Motor neuron (in vitro differentiated cells): ENCODE data around the gene NOS3. TPM values are rescaled to one million over a fixed set of nuclear protein-coding genes. Genes with fewer than 3 reads are reported as not detected.
A peak's percentile ranks its signal among the peaks of the same experiment; 100 is the strongest.

ENCODE experiments used
- ATAC-seq, 8 experiments: fragments of 200-7000 bp; cut with Tn5 transposase; replicated peaks in 6 of 8; 2 replicates each; pipeline ENCODE4 v1.8.0; 2021; ENCODE audit warnings: mild to moderate bottlenecking in 8 of 8, moderate library complexity in 8 of 8
- H3K27ac ChIP-seq, 2 donors: fragments of 250-450 bp; sonication (Bioruptor Pico); 2 replicates each; pipeline ENCODE4 v1.9.0; 2021; ENCODE audit warnings: antibody characterized with exemption in 2 of 2, mild to moderate bottlenecking in 2 of 2, moderate library complexity in 1 of 2
- H3K4me1 ChIP-seq, 2 donors: fragments of 250-450 bp; sonication (Bioruptor Pico); replicated peaks in 1 of 2; 2 replicates each; pipeline ENCODE4 v1.6.1; 2021; ENCODE audit warnings: antibody characterized with exemption in 2 of 2, mild to moderate bottlenecking in 2 of 2, moderate library complexity in 1 of 2
- H3K4me3 ChIP-seq, 5 donors: fragments of 250-450 bp; sonication (Bioruptor Pico); 2 replicates each; pipeline ENCODE4 v1.9.0; 2021; ENCODE audit warnings: antibody characterized with exemption in 5 of 5, mild to moderate bottlenecking in 5 of 5, moderate library complexity in 4 of 5
- WGBS, 10 experiments: fragments of 450-650 bp; shearing (Covaris generic); methylation state at CpG; one replicate each; pipeline ENCODE4 v1.0.0; 2022; 5-methylcytosine and 5-hydroxymethylcytosine counted together
- in situ Hi-C, 9 experiments: fragments of 400-800 bp; cut with MboI; loops; one replicate each; pipeline ENCODE4 v1.15.0; 2021; ENCODE audit warnings: low sequenced_read_pairs in 9 of 9, low pct_unique_long_range_greater_than_20kb in 2 of 9; ENCODE audit not compliant: unreplicated experiment in 9 of 9
- total RNA-seq, 8 experiments: library from RNA; unstranded; fragments of 300-600 nt; gene quantifications; 2 replicates each; pipeline versions ENCODE4 v1.2.3 to v1.2.4, GENCODE V29; 2022

The NOS3 gene
- total RNA-seq, 8 experiments from 2014 or later = 0.33 to 4.0 (median 1.7) TPM

- Histone ChIP-seq H3K4me1 (peaks cover 30 to 45% of the 10 kb centered on the region in 2 donors), H3K27ac (no peak overlapping the region), H3K4me3 (no peak overlapping the region)
- in situ Hi-C loops = no loop called here
- peak in 5 of 8 experiments; percentile 48 to 60 (median 57) for ATAC-seq
- 20 to 58% (median 47%) methylated on average over 2 to 3 of the region's 34 CpGs; no CpG with 5 or more reads in 5 of the 10 experiments for WGBS, 10 experiments
These were observed 42.8 kb upstream of the NOS3 start for GRCh38 chr7:150947761-150948651.

- in situ Hi-C loops = no loop called here
- peaks cover 32 to 45% of the 10 kb centered on the region in 2 donors for H3K4me1 ChIP-seq
- no peak overlapping the region for H3K4me3 ChIP-seq
- WGBS, 10 experiments = 55 to 84% methylated on average over 4 to 5 of the region's 15 CpGs; no CpG with 5 or more reads in 8 of the 10 experiments
- H3K27ac ChIP-seq = no peak overlapping the region
- ATAC-seq = no peak
These were observed 42.0 kb upstream of the NOS3 start for GRCh38 chr7:150948791-150949251.

DNA sequence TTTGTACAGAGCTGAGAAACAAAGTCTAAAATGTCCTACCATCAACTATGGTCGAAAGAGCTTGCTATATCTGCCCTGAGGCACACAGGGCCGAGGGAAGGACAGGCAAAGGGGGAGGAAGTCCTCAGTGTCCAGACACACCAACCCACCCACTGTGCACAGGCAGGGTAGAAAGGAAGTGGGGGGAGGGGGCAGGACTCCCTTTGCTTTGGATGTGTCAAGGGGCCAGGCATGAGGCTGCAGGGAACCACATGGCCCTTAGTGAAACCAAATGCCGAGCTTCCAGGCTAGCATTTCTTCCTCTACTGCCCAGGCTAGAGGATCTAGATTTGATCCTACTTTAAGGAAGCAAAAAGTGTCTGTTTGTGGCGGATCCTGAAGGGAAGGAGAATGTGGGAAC lies 41.3 kb upstream of the NOS3 start:
- peaks cover 37 to 46% of the 10 kb centered on the region in 2 donors for H3K4me1 ChIP-seq
- 33 to 100% (median 49%) methylated on average over 1 to 3 of the region's 4 CpGs; no CpG with 5 or more reads in 5 of the 10 experiments for WGBS, 10 experiments
- in situ Hi-C loops = no loop called here
- no peak overlapping the region for H3K27ac ChIP-seq
- no peak overlapping the region for H3K4me3 ChIP-seq
- peak in 1 of 8 experiments; percentile 21 for ATAC-seq

DNA sequence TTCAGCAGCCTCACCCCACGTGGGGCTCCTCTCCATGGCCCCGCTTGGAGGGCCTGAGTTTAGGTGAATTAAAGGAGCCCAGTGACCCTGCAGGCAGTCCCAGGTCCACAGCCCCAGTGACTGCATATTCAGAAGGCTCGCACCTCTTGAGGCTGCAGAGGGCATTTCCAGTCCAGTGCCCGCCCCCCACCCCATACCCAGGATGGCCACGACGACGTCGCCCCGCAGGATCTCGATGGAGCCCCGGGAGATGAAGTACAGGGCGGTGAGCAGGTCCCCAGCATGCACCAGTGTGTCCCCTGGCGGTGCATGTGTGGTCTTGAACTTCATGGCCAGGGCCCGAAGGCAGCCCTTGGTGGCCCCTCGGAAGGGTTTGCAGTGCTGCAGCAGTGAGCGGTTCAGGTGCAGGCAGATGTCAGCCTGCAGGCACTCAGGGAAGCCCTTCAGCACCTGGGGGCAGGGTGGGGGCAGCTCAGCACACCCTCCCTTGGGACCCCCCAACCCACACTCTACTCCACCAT lies 40.8 kb upstream of the NOS3 start:
- in situ Hi-C loops = no loop called here
- H3K4me3 ChIP-seq = no peak overlapping the region
- peaks cover 37 to 46% of the 10 kb centered on the region in 2 donors for H3K4me1 ChIP-seq
- no peak overlapping the region for H3K27ac ChIP-seq
- WGBS, 10 experiments = 53 to 100% (median 88%) methylated on average over 3 to 8 of the region's 16 CpGs; no CpG with 5 or more reads in 6 of the 10 experiments
- no peak for ATAC-seq

DNA sequence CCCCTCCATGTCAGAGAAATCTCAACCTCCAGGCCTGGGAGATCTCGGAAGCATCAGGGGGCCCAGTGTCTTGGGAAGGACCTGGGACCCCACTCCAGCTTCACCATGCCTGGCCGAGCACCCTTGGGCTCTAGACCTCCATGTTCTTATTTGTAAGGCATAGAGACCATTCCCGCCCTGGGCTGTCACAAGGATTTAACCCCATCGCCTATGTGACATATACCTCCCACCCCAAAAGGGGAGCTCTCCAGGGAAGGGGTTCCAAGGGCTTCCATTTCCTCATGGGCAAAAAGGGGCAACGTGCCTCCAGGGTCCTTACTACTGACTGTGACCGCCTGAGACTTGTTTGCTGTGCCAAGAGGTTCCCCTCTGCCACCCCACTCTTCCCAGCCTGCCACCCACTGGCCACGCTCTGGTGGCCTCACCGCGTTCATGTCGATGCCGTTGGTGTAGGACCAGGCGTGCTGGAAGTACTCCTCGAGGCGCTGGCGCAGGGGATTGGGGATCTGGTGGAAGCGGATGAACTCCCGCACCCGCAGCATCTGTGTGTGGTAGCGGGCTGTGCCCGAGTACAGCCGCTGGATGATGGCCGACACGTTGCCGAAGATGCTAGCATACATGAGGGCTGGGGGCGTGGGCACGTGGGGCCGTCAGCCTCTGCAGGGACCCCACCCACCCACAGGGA lies 40.2 kb upstream of the NOS3 start:
- H3K4me3 ChIP-seq = no peak overlapping the region
- in situ Hi-C loops = no loop called here
- 97% methylated on average over 6 of the region's 27 CpGs; no CpG with 5 or more reads in 9 of the 10 experiments for WGBS, 10 experiments
- no peak overlapping the region for H3K27ac ChIP-seq
- peaks cover 37 to 46% of the 10 kb centered on the region in 2 donors for H3K4me1 ChIP-seq
- ATAC-seq = no peak

- peaks cover 37 to 45% of the 10 kb centered on the region in 2 donors for H3K4me1 ChIP-seq
- no peak overlapping the region for H3K27ac ChIP-seq
- in situ Hi-C loops = no loop called here
- ATAC-seq = no peak
- WGBS, 10 experiments = 100% methylated on average over 1 of the region's 16 CpGs; no CpG with 5 or more reads in 9 of the 10 experiments
- H3K4me3 ChIP-seq = no peak overlapping the region
These were observed 39.7 kb upstream of the NOS3 start for GRCh38 chr7:150951181-150951520.

- H3K4me3 ChIP-seq = no peak overlapping the region
- in situ Hi-C loops = no loop called here
- ATAC-seq = no peak
- 95% methylated on average over 4 to 16 of the region's 28 CpGs; no CpG with 5 or more reads in 8 of the 10 experiments for WGBS, 10 experiments
- peaks cover 41 to 47% of the 10 kb centered on the region in 2 donors for H3K4me1 ChIP-seq
- no peak overlapping the region for H3K27ac ChIP-seq
These were observed 39.3 kb upstream of the NOS3 start for GRCh38 chr7:150951521-150951920.

DNA sequence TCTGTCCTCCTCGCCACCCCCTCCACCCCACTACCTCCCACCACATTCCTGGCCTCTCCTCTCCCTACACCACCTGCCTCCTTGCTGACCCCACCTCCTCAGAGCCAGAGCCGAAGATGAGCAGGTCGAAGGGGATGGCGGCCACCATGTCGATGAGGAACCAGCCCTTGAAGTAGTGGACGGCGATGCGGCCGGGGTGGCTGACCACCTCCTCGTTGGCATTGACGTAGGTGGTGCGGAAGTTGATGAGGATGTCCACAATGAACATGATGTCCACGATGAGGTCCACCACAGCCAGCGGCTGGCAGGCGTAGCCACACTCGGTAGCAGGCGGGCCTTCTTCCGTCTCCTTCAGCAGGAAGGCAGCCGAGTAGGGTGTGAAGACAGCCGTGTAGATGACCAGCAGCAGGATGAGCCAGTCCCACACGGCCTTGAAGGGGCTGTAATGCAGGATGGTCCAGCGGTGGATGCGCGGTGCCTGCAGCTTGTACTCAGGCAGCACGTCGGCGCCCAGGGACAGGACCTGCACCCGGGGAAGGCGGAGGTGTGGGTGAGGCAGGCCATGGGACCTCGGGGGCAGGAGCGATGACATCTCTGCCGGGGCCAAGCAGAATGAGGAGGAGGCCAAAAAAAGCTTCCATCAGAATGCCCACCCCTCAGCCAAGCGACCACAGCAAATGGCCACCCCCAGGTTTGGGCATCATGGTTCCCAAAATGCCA lies 38.3 kb upstream of the NOS3 start:
- no peak for ATAC-seq
- in situ Hi-C loops = no loop called here
- Histone ChIP-seq H3K27ac (no peak overlapping the region), H3K4me3 (no peak overlapping the region), H3K4me1 (peaks cover 37 to 48% of the 10 kb centered on the region in 2 donors)
- WGBS, 10 experiments = 50 to 100% (median 86%) methylated on average over 2 to 17 of the region's 33 CpGs; no CpG with 5 or more reads in 2 of the 10 experiments

DNA sequence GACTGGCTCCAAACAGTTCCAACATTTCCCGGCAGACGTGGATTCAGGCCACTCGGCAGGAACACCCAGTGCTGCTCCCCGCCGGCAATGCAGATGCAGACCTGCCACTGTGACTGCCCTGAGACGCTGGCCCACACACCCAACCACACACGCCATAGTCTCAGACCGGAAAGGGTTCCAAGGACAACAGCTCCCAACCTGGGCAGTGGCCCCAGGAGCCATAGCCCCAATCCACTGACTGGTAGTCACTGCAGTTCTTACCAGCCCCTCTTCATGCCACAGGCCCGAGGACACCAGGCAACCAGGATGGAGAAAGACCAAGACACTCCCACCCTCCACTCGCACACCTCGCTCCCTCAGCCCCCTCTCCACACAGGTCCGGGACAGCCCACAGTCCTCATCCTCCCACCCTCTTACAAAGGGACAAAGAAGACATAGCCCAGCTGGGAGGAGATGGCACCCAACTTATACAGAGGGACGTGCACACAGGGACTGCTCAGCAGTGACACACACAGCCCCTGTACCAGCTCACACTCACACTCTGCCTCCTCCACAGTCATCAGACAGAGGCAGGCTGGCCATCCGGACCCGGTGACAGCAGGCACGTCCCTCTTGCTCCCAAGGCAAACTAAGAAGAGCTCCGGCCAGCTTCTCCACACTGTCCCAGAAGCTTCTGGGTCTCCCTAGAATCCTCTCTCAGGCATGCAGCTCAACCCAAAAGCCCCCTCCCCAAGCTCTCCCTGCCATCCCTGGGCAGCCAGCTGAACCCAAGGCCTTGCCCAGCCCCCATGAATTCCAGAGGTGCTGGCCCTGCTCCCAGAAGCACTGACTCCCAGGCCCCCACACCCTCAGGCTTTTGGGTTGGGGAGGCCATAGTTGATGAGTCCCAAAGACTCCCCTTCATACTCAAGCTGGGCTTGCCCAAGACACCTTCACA lies 37.5 kb upstream of the NOS3 start:
- Histone ChIP-seq H3K4me1 (peaks cover 30 to 40% of the 10 kb centered on the region in 2 donors), H3K4me3 (no peak overlapping the region), H3K27ac (no peak overlapping the region)
- WGBS, 10 experiments = 81 to 100% (median 94%) methylated on average over 2 to 6 of the region's 17 CpGs; no CpG with 5 or more reads in 6 of the 10 experiments
- in situ Hi-C loops = no loop called here
- ATAC-seq = no peak

DNA sequence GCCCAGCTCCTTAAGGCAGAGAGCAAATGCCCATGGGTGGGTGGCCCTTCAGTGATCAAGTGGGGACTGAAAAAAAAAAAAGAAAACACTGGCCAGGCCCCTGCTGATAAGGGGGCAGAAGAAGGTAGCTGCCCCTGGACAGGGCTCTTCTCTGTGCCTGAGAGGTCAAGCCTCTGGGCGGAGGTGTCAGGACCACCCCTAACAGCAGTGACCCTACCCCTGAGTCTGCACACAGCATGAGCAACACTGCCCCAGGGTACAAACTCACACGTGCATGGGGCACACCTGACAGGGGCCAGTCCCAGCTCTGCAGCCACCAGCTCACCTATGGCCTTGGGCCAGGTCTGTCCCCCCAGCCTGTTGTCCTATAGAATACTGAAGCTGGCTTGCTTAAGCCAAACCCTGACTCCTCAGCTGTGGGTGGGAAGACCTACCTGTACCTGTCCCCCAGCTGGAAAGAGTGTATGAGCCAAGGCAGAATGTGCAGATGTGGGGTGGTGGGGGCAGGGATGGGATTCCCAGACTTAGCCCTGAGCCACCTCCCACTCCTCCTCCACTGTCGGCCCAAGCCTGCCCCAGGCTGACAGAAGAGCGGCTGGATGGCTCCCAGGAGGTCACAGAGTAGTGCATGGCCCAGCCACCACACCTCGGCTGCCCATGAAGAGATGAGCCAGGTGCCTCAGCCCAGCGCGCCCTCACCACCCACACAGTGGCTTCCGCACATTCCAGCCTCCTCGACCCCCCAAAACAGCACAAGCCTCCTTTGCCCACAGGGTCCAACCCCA lies 36.4 kb upstream of the NOS3 start:
- Histone ChIP-seq H3K4me1 (peaks cover 30% of the 10 kb centered on the region in 2 donors), H3K4me3 (no peak overlapping the region), H3K27ac (no peak overlapping the region)
- in situ Hi-C loops = no loop called here
- ATAC-seq = no peak
- WGBS, 10 experiments = 60 to 90% (median 85%) methylated on average over 1 to 6 of the region's 9 CpGs; no CpG with 5 or more reads in 7 of the 10 experiments

DNA sequence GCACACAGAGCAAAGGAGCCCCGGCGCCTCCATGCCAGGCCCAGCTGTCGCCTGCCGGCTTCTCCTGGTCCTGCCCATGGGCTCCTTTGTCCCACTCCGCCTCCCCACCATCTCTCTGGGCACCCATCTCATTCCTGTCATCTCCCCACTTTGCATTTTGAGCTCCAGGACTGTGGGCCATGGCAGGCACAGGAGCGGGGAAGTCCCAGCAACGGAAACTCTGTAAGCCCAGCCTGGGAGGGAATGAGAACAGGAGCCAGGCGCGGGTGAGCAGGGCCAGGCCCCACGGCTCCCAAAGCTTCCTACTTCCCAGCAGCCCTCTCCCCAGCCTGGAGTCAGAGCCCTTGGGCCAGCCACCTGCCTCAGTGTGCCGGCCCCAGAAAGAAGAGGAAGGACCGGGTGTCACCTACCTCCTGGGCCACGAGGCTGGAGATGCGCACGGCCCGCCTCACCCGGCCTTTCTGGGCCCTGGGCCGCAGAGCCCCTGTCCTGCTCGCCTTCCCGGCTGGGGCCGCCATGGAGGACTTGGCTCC lies 35.8 kb upstream of the NOS3 start:
- WGBS, 10 experiments = 0 to 94% (median 52%) methylated on average over 1 to 5 of the region's 21 CpGs; no CpG with 5 or more reads in 5 of the 10 experiments
- Histone ChIP-seq H3K27ac (peak overlapping the region; percentile 51 to 79), H3K4me1 (peaks cover 25 to 28% of the 10 kb centered on the region in 2 donors), H3K4me3 (no peak overlapping the region)
- no peak for ATAC-seq
- in situ Hi-C loops = no loop called here
